Activated T-cell treated with anti-CD3 and anti-CD28 coated beads for 1 hour (primary cell): ENCODE data around the gene PRKN.

Source experiments
- DNase-seq: peaks from one replicate; pipeline ENCODE4 v3.0.0-alpha.2; 2020; ENCODE audit warnings: low read depth

Gene PRKN

DNA sequence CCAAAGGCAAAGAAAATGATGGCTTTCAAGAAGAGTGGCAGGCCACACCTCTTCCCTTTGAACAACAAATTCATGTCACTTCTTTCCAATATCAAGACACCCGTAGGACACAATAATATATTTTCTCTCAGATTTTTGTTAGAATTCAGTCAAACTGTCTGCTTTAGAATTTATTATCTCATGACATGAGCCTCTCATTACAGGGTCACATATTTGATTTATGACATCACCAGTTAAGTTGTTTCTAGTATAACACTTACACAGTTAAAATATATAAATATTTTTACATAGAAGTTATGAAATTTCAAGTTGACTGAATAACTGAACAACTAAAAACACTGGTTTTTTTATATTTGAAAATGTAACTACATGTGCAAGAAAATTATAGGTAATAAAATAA, 1133.2 kb downstream of the PRKN start:
- no peak for DNase-seq

DNA sequence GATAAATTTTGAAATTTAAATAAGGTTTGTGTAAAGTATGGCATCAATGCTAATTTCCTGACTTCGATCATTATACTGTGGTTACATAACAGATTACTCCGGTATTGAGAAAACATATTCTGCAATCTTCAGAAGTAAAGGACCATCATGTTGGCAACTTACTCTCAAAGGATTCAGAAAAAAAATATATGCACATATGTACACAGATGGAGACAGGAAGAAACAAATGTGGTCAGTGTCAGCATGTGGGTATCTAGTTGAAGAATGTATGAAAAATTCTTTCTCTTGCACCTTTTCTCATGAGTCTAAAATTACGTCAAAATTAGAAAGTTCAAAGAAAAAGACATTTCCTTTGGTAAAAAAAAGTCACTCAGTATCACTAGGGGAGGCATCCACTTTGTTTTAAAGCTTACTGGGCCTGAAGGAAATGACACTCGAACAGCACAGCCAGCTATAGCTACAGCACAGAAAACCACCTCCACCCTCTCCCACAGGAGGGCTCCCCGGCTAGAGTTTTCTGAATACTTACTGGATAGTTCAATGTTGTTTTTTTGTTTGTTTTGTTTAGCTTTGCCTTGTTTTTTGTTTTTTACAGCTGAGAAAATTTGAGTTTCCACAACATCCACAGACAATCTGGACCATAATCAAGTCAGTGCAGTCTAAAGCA, 1136.5 kb downstream of the PRKN start:
- no peak for DNase-seq

DNA sequence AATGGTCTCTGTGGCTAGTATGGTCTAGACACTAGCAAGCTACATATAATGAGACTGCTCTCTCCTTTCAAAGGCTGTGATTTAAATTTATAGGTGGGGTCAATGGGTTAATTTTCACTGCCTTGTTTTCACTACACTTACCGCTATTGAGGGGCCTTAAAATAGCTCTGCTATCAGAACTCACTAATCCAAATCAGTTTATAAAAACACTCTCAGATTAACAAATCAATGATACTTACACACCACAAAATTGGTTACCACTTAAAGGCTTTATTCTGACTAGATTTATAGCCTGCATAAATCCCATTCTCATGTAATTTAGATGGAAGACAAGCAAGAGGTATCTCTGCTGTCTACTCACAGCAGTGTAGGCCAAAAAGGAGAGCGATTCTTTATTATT, 1140.7 kb downstream of the PRKN start:
- no peak for DNase-seq

DNA sequence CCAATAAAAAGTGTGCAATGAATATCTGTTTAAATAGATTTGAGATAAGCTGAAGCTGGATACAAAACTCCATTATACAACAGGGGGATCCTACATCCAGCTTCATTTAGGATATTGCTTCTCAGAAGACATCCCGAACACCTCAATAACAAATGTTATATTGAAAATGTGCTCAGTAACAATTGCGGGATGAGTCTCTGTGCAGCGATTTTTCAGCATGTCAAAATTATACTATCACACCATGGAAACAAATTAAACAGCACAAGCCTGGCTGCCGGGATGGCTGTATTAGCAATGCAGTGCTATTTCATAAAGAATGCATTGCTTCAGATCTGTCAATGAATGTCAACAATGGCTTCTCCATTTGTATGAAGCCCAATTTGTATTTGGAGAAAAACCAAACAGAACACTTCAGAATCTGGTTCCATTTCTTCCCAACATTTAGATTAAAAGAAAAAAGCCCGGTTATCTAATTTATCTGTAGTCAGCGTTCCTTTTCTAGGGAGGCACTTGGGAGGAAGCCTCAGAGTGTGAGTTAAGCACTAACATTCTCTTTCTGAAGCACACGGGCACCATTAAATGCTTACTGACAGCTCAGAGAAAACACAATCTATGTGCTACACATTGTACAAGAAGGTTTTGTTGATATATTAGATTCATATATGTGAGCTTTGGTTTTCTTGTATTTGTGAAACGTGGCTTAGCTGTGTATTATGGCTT, 1142.8 kb downstream of the PRKN start:
- DNase-seq = no peak

- no peak for DNase-seq
Measured at GRCh38 chr6:161584051-161584450, 1143.5 kb downstream of the PRKN start.

- DNase-seq = no peak
Measured at GRCh38 chr6:161583584-161583983, 1144.0 kb downstream of the PRKN start.

GRCh38 chr6:161578478-161578877, 1149.1 kb downstream of the PRKN start:
- no peak for DNase-seq

DNA sequence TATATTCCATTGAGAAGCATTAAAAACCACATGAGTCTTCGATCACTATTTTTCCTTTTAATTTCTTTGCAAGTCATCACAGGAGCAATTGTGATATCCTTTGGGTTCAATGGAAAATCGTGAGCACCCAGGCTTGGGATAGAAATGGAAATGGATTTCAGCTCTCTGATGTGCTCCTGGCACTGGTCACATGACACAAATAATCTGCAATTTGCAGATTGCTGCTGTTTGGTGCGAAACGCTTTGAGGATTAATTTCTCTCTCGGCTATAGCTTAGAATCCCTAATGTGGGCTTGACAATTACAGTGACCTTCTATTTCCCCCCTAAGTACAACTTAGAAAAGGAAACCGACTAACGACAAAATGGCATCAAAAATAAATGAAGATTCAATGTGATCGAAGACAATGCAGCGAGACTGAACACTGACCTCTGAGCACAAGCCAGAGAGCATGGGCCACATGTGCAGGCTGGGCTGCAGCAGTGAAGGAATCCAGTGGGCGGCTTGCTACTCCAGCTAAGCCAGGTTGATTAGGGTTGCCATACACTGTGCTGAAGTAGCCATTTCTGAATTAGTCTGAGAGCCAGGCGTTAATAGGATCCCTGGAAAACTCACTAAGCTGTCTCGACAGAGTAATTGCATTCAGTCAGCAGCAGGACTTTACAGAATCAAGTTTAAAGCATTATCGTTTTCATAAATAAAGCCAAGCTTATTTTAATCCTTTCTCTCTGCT, 1151.9 kb downstream of the PRKN start:
- no peak for DNase-seq

GRCh38 chr6:161568885-161569456, 1158.6 kb downstream of the PRKN start:
- no peak for DNase-seq

- no peak for DNase-seq
Measured at GRCh38 chr6:161564952-161565351, 1162.6 kb downstream of the PRKN start.

- DNase-seq = no peak
Measured at GRCh38 chr6:161561908-161562307, 1165.7 kb downstream of the PRKN start.

GRCh38 chr6:161557333-161558107, 1170.0 kb downstream of the PRKN start:
- no peak for DNase-seq

DNA sequence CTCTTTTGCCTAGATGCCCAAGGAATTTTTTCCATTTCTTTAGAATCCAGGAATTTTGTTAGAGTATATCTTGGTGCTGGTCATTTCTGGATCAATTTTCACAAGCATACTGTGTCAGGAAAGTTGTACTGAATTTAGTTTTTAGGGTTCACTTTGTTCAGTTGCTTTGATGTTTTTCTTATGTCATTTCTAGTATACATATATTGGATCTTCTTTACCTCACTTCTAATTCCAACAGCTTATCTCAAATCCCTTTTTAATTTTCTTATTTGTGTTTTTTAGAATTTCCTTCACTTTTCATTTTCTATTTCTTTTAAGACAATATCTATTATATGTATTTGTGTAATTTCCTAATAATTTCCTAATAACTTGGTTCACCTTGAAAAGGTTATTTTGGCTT, 1172.7 kb downstream of the PRKN start:
- no peak for DNase-seq

GRCh38 chr6:161549977-161550655, 1177.5 kb downstream of the PRKN start:
- no peak for DNase-seq

GRCh38 chr6:161548713-161549296, 1178.8 kb downstream of the PRKN start:
- DNase-seq = no peak

- DNase-seq = no peak
Measured at GRCh38 chr6:161547617-161548016, 1179.9 kb downstream of the PRKN start.

GRCh38 chr6:161546632-161547031, 1180.9 kb downstream of the PRKN start:
- no peak for DNase-seq

GRCh38 chr6:161545741-161546140, 1181.8 kb downstream of the PRKN start:
- DNase-seq = no peak

DNA sequence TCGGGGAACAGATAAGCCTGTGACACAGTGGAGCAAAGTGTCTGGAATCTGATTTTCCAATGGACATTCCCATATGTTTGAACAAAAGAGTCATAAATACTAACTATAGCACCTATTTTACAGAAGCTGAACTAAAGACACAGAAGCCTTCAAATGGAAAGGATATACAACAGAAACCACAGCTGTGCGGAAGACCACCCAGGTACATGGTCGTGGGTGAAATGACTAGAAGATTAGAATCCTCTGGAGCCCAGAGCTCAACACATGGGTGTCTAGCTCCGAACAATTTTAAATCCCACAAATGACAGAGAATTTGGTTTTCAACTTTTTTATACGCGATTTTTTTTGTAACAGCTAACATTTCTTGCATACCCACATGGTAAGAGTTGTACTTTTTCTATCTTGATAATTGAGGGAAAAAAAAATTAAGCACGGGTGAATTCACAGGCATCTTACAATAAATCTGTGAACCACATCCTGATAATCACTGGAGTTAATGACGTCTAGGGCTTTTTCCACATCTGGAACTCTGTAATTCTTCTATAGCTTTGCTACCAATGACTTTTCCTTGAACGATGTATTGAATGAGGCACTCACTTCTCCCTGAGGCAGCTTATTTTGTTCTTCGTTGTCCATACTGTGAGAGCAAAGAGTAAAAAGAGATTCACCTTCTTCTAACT, 1182.6 kb downstream of the PRKN start:
- DNase-seq = no peak

DNA sequence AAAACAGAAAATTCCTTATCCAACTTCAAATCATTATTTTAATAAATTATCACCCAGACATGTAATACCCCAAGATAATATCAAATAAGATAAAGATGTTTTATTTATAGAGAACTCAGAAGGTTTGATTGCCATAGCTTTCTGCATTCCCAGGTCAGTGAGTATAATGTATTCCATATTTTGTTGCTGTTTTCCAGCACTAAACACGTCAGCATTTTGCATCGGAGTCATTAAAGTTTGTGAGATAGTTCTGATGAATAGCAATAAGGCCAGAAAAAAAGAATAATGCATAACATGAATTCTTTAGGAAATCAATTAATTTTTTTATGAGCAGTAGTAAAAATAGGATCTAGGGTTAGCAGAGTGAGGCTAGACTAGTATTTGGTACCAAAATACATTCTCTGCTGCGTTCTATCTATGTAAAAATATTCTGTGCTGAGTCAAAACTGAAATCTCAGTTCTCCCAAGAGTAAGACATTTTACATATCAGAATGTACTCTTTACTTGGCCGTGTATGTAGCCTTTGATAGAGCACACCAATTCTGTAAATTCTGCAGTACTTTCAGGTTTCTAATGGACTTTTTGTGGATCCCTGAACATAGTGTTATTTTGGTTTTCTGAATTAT, 1183.8 kb downstream of the PRKN start:
- DNase-seq = no peak
